LoVo (cell line): ENCODE data around the gene STXBP2.
A peak's percentile ranks its signal among the peaks of the same experiment; 100 is the strongest.
"Not testable (repeated sequence)": the region's sequence is repeated elsewhere in the genome, so short reads cannot be mapped to it uniquely, and the experiment has no call there.

ENCODE experiments used
- DNase-seq: peaks from one replicate; pipeline ENCODE4 v3.0.0-alpha.2; 2016; ENCODE audit warnings: low spot score

The STXBP2 gene

DNA sequence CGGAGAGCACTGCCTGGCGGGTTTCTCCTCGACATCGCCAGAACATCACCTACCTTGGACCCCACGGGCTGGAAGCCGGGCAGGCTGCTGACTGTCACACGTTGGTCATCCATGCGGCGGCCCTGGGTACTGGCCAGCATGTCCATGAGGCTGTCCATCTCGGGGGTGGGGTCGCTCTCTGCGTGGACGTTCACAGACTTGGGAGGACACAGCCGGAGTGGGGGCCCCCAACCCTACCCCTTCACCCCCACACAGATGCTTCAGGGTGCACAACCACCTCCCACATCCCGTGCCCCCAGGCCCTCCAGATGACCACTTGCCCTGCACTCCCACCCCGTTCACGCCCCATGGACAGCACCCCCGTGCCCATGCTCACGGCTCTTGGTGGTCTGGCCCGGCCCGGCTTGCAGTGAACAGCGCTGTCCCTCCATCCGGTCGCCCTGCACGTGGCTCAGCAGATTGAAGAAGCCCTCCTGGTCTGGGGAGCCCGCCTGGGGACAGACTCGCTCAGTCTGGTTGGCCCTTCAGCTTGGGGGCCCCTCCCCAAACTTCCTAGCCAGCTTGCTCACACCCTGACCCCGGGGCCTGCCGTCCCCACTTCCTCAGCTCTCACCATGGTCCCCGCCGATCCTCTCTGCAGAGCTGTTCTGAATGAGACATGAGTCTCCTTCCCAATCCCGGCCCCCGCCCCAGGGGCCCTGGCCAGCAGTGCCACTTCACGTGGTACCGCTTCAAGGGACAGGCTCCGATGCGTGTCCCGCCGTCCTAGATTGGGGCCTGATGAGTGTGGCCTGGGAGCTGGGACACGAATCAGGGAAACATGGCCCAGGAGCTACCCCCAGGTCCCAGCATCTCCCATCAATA is 4.3 kb upstream of the STXBP2 start:
- no peak for DNase-seq

DNA sequence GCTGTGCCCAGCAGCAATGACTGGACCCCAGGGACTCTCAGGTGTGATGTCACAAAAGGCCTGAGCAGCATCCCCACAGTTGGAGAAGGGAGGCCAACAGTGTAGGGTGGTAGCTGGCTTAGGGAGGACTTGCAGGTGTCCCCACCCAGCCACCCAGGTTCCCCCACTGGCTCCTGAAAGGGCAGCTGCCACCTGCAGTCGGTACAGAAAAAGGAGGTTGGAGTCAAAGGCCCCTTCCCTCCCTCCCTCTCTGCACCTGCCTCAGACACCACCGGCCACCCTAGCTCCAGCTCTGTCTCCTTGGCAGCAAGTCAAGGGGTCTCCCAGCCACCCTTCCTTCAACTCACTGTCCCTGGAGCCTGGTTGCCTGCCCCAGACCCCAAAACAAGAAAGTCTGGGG is 3.2 kb upstream of the STXBP2 start, which contains the start of gene PCP2:
TSS of gene PCP2 (minus strand) at position 22 of the 400 bp plus-strand sequence. CDS start 262 bp downstream, outside the sequence.
- DNase-seq: no peak

DNA sequence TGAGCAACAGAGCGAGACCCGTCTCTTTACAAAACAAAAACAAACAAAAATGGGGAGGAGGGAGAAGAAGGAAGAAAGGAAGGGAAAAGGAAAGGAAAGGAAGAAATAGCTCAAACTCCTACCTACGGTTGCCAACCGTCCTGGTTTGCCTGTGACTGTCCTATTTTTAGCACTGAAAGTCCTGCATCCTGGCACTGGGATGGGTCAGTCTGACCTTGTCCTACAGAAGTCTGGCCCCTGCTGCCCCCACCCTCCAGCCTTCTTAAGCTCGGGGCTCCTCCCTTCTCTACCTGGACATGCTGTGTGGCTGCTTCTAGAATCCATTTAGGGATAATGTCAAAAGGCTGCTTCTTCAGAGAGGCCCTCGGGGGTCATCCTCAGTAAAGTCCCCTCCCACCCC is 1.2 kb upstream of the STXBP2 start:
- DNase-seq: no peak

DNA sequence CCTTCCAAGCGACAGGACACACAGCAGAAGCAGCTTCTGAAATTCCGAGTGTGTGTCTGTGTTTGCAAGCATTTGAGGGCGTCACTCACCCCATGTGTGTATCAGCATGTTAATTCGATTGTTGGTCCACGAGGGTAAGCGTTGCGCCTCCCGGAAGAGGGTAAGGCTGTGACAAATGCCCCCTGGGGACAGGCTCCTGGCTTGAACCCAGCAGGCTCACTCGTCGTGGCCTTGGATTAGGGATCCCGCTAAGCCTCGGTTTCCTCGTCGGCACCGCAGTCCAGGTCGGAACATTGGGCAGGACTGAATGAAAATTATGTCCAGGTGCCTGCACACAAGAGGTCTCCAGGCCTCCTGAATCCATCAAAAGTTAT is 606 bp upstream of the STXBP2 start:
- no peak for DNase-seq

DNA sequence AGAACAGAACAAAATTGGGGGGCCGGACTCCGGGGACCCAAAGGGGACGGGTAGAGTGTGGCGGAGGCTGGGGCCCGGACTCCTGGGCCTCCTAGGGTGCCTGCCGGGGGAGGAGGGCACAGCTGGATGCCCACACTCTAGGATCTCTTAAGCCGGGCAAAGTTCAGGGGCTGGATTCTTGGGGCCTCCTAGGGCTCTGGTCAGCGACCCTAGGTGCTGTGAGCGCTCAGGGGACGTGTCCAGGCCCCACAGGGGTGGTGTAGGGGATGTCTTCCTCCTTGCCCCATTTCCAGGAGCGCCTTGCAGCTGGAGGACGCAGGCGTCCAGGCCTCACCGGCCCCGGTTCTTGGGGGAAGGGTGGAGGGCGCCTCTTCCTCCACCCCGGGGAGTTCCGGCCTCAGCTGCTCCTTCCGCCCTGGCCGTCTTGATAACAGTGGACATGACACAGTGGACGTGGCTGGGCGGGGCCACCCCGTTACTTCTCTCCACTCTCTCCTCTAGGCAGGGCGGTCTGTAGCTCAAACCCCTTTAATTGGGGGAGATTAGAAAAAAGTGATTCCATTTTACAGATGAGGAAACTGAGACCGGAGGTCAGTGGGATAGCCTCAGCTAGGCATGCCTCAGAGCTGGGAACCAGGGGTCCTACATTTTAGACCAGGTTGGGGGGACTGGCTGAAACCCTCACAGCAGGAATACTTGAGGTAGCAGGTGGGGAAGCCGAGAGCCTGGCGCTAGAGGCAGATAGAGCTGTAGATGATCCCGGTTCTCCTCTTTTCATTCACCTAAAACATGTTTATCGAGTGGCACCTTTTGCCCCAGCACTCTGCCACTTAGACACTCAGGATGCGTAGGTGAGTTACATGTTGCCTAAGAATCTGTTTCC is 705 bp downstream of the STXBP2 start:
- peak; percentile 29 for DNase-seq

DNA sequence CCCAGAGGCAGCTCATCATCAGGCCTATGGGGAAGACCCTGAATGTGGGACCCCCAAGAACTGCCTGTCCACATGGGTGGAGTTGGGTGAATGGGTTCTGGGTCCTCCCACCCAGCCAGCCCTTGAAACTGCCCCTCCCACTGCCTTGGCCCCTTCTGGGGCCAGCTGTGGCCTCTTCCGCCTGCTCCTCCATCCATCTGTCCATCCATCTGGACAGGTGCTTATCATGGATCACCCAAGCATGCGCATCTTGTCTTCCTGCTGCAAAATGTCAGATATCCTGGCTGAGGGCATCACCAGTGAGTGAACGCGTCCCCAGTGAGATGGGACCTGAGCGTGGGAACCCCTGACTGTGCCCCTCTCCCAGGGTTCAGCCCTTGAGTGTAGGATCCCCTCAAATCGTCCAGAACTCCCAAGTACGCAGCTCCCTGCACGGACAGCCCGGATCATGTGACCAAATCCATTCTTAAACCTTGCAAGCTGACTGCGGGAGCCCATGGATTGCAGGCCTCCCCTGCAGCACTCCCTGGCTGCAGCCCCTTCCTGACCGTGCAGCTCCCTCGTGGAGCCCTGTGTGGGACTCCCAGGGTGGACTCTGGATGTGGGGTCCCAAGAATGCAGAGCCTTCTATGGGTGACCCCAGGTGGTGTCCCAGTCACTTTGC is 2.0 kb downstream of the STXBP2 start:
- no peak for DNase-seq

DNA sequence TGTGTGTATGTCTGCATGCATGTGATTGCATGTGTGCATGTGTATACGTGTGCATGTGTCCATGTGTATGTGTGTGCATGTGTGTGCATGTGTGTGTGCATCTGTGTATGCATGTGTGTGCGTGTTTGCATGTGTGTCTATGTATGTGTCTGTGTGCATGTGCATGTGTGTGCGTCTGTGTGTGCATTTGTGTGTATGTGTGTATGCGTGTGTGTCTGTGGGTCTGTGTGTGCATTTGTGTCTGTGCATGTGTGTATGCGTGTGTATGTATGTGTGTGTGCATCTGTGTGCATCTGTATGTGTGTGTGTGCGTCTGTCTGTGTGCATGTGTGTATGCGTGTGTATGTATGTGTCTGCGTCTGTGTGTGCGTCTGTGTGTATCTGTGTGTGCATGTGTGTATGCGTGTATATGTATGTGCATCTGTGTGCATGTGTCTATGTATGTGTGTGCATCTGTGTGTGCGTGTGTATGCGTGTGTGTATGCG is 3.0 kb downstream of the STXBP2 start:
- DNase-seq: no peak

DNA sequence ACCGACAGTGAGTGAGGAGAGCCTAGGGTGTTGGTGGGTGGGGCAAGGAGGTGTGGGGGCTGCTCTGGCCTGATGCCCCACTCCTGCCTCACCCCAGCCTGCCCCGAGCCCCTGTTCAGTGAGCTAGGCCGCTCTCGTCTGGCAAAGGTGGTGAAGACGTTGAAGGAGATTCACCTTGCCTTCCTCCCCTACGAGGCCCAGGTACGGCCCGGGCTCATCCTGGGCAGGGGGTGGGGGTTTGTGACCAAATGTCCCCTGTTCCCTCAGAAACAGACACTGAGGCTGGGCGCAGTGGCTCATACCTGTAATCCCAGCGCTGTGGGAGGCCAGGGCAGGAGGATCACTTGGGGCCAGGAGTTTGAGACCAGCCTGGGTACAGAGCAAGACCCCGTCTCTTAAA is 3.9 kb downstream of the STXBP2 start:
- no peak for DNase-seq

DNA sequence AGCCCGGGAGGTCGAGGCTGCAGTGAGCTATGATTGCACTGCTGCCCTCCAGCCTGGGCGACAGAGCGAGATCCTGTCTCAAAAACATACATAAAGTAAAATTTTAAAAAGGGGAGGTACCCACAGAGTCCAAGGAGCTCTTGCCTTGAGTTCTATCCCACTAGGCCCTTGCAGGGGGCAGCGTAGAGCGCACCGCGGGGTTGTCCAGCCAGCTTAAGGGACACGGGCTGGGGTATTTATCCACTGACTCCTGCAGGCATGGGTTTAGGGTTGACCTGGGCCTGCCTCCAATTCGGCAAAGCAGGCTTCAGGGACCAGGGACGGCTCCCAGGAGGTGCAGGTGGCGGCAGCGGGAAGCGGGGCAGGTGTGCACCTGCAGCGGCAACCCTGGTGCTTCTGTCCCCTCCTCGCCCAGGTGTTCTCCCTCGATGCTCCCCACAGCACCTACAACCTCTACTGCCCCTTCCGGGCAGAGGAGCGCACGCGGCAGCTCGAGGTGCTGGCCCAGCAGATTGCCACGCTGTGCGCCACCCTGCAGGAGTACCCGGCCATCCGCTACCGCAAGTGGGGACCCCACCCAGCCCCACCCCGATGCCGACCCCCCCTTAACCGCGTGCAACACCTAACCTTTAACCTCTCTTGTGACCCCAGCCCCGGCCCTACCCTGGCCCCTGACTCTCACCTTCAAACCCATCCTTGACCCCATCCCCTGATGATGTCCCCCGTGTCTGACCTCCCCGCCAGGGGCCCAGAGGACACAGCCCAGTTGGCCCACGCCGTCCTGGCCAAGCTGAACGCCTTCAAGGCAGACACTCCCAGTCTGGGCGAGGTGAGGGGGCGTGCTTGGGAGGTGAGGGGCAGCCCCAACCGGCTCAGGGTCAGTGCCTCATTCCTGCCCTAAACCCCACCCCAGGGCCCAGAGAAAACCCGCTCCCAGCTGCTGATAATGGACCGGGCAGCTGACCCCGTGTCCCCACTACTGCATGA is 4.7 kb downstream of the STXBP2 start:
- no peak for DNase-seq

DNA sequence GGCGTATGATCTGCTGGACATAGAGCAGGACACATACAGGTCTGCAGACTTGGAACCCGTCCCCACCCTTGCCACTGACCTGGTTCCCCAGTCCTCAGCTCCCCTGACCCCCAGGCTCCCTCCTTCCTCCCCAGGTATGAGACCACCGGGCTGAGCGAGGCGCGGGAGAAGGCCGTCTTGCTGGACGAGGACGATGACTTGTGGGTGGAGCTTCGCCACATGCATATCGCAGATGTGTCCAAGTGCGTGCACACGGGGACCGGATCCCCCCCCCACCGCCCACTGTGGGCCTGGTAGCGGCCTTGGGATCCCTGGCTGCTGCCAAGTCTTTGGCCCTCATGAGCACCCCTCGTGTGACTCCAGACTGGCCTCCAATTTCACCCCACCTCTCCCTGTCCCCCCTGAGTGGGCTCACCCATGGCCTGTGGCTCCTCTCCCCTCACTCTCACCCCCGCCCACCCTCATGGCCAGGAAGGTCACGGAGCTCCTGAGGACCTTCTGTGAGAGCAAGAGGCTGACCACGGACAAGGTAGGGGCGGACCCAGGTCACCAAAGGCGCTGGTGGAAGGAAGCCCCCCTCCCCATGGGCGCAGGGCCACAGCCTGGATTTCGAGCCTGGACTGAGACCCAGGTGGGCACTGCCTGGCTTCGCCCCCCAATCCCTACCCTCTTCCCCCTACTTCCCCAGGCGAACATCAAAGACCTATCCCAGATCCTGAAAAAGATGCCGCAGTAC is 5.6 kb downstream of the STXBP2 start:
- no peak for DNase-seq

DNA sequence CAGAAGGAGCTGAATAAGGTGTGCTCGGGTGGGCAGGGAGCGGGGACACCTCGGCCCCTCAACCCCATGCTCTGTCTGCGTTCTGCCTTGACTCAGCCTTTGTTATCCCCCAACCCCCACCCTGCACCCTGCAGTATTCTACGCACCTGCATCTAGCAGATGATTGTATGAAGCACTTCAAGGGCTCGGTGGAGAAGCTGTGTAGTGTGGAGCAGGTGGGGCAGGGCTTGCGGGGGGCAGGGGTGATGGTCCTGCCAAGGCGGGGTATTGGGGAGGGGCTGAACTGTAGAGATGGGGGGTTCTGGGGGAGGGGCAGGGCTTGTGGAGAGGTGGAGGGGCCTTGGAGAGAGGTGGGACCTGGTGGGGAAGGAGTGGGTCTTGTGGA is 6.1 kb downstream of the STXBP2 start:
- DNase-seq: no peak

DNA sequence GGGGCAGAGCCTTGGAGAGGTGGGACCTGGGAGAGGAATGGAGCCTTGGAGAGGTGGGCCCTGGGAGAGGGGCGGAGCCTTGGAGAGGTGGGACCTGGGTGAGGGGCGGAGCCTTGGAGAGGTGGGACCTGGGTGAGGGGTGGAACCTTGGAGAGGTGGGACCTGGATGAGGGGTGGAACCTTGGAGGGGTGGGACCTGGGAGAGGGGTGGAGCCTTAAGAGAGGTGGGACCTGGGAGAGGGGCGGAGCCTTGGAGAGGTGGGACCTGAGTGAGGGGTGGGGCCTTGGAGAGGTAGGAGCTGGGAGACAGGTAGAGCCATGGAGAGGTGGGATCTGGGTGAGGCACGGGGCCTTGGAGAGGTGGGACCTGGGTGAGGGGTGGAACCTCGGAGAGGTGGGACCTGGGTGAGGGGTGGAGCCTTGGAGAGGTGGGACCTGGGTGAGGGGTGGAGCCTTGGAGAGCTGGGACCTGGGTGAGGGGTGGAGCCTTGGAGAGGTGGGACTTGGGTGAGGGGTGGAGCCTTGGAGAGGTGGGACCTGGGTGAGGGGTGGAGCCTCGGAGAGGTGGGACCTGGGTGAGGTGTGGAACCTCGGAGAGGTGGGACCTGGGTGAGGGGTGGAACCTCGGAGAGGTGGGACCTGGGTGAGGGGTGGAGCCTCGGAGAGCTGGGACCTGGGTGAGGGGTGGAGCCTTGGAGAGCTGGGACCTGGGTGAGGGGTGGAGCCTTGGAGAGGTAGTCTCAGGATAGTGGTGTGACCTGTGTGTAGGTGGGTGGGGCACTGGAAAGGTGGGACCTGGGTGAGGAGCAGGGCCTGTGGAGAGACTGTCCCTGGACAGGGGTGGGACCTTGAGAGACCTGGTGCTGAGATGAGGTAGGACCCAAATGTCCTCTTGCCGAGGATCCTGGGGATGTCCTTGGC is 7.0 kb downstream of the STXBP2 start:
- not testable (repeated sequence) for DNase-seq

DNA sequence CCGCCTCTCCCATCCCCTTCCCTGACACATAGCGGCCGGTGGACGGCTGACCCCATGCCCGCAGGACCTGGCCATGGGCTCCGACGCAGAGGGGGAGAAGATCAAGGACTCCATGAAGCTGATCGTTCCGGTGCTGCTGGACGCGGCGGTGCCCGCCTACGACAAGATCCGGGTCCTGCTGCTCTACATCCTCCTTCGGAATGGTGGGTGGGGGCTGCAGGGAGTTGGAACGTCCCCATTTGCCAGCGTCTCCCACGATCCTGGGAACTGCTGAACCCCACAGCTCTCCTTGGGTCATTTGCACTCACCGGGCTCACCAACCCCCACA is 7.6 kb downstream of the STXBP2 start:
- no peak for DNase-seq

DNA sequence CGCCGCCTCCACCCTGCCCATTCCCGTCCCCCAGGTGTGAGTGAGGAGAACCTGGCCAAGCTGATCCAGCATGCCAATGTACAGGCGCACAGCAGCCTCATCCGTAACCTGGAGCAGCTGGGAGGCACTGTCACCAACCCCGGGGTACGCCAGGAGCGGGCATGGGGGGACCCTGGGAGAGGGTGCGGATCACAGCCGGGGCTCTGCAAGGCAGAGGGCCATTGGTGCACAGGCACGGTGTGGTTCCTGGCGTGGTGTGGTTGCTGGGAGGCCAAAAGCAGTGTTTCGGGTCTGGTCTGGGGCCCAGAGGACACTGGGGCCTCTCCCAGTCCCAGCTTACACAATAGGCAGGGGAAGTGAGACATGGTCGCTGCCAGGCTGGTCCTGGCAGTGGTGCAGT is 8.3 kb downstream of the STXBP2 start:
- DNase-seq: no peak

DNA sequence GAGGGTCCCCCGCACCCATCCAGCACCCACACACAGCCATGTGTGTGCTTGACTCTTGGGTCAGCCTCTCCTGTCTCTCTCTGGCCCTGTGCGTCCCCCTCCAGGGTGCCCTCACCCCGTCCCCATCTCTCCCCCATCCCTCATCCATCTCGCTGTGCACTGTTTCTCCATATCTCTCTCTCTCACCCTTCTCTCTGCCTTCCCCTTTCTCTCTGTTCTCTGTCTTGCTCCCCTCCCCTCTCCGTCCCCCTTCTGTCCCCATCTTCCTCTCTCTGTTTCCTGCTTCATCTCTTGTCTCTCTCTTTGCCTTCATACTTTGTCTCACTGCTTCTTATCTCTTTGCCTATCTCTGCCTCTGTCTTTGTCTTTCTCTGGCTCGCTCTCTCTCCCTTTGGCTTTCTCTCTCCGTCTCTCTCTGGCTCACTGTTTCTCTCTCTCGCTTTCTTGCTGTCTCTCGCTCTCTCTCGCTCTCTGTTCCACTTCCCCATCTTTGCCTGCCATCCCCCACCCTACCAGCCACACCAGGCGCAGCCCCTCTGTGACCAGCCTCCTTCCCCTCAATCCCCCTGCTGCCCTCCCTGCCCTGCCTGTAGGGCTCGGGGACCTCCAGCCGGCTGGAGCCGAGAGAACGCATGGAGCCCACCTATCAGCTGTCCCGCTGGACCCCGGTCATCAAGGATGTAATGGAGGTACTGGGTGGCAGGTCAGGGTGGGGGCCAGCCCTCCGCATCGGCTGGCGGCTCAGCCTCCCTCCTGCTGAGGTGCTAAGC is 8.9 kb downstream of the STXBP2 start:
- no peak for DNase-seq

DNA sequence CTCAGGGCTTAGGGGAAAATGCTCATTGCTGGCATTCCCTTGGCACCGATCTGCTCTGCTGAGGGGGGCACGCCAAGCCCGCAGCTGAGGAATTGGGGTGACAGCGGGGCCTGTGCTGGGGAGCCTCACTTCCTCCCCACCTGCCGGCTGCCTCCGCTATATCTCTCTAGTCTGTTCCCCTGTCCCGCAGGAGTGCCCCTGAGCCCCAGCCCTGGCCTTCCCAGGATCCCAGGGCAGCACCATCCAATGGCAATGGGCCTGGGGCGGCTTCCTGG is 9.5 kb downstream of the STXBP2 start:
- no peak for DNase-seq

DNA sequence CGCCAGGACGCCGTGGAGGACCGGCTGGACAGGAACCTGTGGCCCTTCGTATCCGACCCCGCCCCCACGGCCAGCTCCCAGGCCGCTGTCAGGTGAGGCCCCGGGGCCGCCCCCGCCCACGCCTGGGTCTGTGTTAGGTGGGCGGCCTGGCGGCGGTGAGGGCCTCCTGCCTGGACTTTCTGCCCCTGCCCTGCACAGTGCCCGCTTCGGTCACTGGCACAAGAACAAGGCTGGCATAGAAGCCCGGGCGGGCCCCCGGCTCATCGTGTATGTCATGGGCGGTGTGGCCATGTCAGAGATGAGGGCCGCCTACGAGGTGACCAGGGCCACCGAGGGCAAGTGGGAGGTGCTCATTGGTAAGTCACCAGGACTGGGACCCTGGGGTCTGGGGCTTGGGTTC is 10.2 kb downstream of the STXBP2 start:
- no peak for DNase-seq

DNA sequence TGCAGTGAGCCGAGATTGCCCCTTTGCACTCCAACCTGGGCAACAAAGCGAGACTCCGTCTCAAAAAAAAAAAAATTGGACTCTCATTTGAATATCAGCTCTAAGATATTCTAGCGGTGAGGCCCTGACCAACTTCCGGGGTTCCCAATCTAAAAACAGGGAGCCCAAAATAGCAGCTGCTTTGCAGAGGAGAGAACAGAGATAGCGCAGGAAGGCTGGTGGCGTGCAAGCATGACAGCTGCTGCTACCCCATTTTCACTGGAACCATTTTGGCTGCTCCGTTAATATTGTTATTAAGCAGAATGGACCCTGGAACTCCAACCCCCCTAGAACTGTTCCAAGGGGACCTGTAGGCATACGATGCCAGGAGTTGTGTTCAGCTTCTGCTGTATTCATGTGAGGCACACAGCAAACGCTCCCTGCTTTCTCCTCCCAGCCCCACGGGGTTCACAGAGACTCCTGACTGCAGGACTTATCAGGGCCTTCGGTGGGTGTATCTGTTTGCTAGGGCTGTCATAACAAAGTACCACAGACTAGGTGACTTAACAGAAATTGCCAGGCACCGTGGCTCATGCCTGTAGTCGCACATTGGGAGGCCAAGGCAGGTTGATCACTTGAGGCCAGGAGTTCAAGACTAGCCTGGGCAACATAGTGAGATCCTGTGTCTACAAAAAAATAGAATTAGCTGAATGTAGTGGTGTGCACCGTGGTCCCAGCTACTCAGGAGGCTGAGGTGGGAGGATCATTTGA is 11.5 kb downstream of the STXBP2 start:
- no peak for DNase-seq
